ENCODE measurements around the gene RASSF8.
"Not testable (repeated sequence)": the region's sequence is repeated elsewhere in the genome, so short reads cannot be mapped to it uniquely, and the experiment has no call there.

Gene RASSF8

DNA sequence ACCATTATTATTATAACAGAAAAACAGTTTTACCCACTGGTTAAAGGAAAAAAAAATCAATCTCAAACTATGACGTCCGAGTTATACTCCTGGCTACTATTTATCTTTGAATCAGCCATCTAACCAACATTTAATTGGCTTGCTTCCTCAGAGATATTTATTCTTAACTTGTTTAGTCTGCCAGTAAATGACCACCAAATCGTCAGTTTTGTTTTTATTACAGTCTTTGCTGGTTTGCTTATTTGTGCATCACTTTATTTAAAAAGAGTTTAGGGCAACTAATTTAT lies 71.2 kb downstream of the RASSF8 start:
- DNase-seq (ENCODE audit: low spot score): no peak

DNA sequence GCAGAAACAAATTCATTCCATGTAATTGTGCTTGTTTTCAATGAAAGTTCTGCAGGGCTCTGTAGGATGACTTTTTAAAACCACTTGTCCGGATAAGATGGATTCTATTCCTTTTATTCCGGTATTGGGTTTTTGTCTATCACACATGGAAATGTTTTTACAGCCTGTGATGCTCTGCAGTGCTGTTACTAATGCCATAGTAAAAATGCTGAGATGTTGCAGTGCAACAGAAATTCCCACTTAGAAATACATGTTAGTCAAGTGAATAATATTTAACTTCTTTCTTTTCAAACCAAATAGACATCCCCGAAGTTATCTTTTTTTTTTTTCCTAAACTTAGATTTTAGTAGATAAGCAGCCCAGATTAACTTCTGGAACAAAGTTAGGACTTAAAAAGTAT lies 71.9 kb downstream of the RASSF8 start:
- no peak for DNase-seq (ENCODE audit: low spot score)

DNA sequence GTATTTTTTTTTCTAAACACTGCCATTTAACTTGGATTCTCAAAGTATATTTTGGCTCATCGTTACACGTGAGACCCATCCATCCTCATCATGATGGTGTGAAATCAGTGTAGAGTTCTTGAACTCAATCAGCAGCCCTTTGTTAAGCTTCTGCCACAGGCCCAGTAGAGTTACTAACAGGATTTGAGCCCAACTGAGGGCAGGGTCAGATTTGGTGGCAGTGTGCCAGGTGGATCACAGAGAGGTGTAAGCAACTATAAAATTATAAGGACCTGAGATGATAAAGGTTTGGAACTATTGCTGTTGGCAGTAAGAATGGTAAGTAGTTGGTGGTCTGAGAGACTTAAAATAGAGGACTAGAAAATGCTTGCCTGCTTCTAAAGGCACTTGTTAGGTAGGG lies 72.8 kb downstream of the RASSF8 start:
- no peak for DNase-seq (ENCODE audit: low spot score)

DNA sequence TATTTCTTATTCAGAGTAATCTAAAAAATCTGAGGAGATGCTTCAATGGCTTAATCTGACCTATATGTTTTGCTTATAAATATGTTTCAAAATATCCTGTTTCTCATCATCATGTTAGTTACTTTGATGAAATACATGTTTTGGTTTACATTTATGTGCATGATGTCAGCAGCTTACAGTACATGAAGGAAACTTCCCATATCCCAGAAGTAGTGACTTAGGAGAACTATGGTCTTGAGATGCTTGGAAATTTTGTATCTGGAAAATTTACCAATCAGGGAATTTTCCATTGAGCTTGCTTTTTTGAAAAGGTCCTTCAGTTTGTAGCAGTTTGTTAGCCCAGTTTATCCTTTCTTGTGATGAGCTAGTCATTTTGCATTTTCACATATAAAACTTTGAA lies 73.3 kb downstream of the RASSF8 start:
- no peak for DNase-seq (ENCODE audit: low spot score)

DNA sequence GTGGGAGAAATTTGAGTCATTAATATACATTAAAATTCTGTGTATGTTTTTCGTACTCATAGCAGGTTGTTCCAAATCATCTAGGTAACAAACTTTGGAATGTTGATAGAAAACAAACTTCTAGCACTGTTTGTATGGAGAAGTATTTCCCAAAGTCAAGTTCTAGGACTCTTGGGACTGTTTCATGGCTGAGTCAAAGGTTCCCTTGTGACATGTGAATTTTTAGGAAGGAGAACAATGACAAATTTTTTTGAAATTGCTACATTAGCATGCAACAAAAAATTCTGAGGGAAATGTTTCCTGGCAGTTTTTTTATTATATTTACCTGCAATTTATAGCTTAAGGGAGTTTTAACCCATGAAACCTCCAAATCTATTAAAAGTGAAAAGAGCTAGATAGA lies 73.8 kb downstream of the RASSF8 start:
- no peak for DNase-seq (ENCODE audit: low spot score)

DNA sequence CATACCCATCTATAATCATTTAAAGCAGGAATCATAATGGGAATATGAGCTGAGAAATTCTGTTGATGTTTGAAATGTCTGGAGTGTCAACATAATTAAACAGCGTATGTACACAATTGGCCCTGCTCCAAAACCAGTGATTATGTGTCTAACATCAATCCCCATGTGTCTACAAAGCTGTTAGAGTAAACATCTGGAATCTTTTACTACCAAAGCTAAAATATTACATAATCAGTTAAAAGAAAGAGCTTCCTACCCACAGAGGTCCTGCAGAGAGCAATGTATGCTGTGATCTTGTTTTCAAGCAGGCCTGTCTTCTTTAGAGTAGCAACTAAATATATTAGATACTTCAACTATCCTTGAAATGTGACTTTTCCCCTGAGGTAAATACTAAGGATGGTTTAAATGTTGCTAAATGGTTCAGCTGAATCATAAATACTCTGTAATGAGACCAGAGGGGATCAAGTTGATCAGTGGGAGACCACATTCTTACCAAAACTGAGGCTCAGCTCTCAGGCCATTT lies 74.3 kb downstream of the RASSF8 start:
- peak; percentile 24 for DNase-seq (ENCODE audit: low spot score)

DNA sequence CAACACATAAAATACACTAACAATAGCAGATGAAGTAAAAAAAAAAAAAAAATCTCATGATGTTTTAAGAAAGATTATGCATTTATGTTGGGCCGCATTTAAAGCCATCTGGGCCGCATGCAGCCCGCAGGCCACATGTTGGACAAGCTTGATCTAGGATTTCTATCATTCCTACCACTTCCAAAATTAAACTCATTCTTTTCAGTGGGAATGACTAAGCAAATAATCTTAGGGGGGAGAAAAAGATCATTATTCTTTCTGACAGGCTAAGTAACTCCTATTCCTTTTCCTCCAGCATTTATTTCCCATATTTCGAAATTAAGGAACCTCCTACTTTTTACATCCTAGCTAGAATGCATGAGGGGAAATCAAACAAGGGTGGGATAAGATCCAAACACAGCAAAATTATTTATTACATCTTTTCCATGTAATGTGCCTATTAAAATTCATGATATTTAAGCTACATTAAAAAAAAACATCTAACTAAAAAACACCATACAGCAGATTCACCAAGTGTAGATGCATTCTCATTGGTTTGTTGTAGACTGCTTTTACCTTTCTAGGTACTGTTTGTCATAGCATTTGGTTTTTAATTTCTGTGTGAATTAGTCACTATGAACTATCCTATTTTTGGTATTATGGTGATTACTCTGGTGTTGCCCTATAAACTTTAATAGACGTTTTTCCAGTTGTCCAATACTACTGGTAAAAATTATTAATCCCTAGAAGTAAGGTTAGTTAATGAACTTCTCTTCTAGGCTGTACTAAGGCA lies 76.1 kb downstream of the RASSF8 start:
- peak; percentile 31 for DNase-seq (ENCODE audit: low spot score)

DNA sequence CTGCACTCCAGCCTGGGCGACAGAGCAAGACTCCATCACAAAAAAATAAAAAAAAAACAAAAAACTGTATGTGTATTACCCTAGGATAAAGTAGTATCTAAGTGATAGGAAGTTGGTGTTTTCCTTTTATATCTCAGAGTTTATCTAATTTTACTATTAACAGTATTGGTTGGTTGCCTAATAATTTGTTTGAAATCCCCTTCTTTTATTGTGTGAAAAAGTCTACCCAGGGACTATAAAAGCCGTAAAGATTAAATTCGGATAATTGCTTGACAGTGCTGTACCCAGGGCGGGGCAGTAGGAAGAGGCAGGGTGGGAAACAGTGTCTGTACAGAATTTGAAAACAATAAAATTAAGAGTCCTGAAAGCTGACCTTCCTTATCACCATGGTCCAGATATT lies 78.4 kb downstream of the RASSF8 start:
- DNase-seq (ENCODE audit: low spot score): no peak

DNA sequence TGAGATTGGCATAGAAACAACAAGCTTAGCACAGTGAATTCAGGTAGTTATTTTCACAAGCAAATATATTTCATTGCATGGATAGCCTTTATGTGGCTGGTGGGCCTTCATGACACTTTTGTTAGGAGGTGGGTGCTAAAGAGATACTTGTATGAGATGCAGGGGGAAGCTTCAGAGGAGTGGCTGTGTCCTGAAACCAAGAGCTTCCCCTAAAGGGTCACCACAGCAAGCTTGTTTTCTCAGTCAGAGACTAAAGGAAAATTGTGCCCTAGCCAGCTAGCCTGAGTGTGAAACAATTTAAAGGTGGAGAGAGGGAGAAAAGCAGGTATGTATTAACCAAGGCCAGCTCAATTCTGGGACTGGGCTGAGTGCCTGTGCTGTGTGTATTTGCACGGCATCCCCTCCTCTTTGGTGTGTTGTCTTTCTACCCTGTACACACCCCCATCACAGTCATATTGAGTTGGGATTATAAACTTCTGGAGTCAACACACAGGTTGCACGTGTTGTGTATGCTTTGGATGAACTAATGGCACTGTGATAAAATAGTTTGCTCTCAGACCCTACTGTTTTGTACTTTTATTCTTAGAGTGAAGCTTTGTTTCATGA lies 79.2 kb downstream of the RASSF8 start:
- DNase-seq (ENCODE audit: low spot score): no peak

DNA sequence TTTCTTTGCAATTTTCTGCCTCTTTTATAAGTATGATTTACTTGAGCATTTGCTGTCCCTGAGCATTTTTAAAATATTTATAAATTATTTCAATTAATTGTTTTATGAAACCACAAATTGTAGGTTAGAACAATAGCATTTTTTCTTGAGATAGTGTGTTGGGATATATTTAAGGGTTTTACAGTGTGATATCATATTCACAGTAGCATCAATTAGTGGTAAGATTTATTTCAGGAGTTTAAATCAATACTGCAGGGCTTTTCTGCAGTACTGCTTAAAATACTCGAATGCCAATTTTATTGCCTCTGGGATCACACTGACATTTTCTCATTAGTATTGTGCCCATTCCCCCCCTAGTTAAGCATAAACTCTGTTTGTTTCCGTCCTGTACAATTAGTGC lies 84.2 kb downstream of the RASSF8 start:
- no peak for DNase-seq (ENCODE audit: low spot score)

DNA sequence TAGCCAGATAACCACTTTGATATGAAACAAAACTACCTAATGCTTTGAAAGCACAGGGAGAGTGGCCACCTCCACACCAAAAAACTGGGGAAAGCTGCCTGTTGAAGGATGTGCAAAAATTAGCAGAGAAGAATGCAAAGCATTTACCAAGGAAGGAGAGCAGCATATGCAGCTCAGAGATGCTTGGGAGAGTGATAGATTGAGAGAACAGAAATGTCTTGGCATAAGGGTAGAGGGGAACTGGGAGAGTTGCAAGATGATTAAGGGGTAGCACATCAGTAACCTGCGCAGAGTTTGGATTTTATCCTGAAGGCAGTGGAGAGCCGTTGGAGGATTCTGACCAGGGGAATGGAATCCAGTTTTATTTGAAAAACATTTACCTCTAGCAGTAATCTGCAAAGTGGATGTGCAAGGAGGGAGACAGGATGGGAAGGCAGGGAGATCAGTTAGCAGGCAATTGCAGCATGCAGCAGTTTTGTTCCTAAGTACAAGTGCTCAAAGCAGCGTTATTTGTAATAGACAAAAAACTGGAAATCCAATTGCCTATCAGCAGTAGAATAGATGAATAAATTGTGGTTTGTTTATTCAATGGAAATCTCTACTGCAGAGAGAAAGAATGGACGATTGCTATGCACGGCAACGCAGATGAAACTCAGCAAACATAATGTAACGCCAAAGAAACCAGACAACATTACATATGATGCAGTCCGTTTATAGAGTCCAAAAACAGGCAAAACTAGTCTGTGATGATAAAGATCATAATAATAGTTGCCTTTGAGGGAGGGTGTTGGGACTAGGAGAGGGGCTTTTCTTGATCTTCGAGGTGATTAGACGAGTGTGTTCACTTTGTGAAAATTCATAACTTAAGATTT lies 84.9 kb downstream of the RASSF8 start:
- DNase-seq (ENCODE audit: low spot score): no peak

DNA sequence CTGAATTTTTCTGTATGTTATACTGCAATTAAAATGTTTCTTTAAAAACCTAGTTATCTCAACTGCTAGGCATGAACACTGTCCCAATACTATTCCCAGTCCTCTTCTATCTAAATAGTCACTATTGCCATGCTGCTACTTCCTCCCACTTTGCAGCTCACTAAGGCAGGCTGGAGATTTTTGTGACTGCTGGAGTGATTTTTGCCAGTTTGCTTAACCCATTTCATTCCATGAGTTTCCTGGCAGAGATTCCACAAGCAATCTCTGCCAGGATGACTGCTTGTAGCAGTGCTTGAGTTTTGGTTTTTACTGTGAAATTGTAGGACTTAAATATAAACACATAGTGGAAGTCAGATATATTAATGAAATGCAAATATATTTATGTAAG lies 85.5 kb downstream of the RASSF8 start:
- DNase-seq (ENCODE audit: low spot score): peak; percentile 7

DNA sequence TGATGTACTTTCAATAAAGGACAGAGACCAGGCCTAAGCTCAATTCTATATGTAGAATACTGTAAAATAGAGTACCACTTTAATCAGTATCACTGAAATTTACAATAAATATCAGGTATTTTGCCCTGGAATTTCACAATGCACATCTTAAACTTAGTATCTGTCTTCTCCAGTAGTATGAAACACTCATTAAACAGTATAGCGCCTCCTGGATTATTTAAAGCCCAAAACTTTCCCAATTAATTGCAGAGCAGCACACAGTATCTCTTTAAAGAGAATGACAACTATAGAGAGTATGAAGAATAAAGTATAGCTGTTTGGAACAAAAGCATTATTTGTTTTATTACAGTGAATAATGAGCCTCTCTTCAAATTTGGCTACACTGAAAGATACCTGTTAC lies 86.1 kb downstream of the RASSF8 start:
- no peak for DNase-seq (ENCODE audit: low spot score)

DNA sequence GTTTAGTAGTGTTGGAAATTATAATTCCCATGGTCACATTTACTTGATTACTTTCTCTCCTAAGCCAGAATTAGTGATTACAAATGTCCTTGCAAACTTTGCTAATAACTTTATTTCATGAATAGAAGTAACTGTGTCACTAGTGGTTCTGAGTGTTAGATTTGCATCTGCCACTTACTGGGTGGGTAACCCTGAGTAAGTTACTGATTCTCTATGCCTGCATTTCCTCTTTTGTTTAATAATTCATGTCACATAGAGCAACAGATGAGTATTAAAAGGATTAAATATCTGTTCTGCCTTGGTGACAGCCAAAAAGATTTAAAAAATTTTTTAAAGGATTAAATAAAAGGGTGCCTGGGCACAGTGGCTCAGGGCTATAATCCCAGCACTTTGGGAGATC lies 87.7 kb downstream of the RASSF8 start:
- DNase-seq (ENCODE audit: low spot score): no peak

DNA sequence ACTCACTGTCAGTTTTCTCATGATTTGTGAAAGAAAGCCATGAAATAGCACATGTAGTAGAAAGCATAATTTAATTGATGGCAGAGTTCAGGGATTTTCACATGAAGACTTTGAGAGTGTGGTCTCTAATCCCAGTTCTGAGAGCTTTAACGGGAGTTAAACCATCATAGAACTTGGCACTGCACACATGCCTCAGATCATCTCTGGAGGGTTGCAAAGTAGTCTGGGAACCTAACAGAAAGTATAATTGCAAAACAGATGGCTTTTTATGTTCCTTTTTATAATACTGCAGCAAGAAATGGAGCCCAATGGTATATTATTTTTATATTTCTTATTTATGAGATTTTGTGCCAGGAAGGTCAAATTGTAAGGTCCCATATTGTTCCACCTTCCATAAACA lies 88.4 kb downstream of the RASSF8 start:
- no peak for DNase-seq (ENCODE audit: low spot score)

DNA sequence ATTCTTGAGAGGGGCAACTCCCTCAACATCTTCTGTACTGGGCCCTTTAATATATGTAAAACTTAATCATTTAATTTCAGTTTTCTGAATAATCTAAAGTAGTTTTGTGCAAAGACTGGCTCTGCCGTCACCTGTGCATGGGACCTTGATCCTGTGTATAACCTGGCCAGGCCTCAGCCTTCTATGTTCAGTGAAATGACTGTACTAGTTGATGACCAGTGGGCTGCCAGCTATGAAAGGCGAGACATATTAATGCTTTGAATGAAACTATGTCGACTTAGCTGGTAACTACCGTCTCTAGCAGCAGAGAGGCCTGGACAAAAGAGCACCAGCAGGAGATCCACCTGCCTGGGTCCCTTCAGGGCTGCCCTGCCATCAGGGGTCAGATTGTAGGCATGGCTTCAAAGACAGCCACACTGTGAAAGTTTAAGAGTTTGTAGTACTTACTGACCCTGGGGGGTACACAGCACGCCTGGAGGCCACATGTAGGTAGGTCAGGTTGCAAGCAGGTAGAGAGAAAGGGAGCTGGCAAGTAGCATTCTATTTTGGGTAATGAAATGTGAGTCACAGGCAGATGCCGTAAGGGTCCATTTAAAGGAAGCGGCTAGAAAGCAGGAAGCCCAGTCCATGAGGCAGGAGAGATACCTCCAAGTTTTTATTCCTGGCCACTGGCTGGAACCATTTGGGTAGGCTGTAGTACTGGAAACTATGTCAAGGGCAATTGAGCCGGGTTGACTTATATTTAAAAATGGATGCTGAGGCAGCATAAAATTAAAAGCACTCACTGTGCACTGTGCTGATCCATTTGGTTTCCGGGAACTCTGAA lies 89.1 kb downstream of the RASSF8 start:
- DNase-seq (ENCODE audit: low spot score): no peak

DNA sequence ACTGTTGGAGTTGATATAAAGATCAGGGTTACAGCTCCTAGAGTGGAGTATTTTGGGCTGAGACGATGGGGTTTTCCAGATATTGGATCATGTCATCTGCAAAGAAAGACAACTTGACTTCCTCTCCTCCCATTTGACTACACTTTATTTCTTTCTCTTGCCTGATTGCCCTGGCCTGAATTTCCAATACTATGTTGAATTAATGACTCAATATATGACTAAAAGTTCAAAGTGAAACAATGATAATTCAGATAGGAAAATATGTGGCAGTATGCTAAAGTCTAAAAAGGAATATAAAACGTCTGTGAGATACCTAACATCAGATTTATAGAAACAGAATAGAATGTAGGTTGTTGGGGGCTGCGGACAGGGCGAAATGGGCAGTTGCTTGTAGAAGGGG lies 94.2 kb downstream of the RASSF8 start:
- no peak for DNase-seq (ENCODE audit: low spot score)

DNA sequence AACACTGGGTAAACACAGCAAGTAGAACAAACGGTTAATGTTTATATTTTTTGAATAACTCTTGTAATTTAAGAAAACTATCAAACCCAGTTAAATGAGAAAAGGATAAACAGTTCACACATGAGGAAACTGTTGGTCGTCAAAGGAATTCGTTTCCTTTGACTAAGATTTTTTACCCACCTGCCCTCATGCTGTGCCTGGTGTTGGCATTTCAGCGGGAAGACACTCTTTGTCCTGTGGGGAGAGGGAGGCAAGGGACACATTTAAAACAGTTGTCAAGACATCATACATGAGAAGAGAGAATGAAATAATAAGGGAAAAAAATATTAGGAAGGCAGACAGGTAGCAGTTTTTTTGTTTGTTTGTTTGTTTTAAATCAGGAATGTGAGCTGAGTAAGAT lies 95.9 kb downstream of the RASSF8 start:
- no peak for DNase-seq (ENCODE audit: low spot score)

DNA sequence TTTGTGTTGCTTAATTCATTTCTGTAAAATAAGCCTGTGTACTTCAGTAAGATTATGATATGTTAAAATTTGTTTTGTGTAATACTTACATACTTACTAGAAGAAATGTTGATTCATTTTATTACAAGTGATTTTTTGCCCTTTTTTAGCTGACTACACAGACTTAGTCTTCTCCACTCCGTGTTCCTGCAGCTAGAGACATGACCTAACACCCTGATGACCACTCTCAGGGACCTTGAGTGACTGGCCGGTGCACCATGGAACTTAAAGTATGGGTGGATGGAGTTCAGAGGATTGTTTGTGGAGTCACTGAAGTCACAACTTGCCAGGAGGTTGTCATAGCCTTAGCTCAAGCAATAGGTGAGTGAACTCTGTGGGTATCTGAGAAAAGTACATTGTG lies 96.6 kb downstream of the RASSF8 start:
- no peak for DNase-seq (ENCODE audit: low spot score)

DNA sequence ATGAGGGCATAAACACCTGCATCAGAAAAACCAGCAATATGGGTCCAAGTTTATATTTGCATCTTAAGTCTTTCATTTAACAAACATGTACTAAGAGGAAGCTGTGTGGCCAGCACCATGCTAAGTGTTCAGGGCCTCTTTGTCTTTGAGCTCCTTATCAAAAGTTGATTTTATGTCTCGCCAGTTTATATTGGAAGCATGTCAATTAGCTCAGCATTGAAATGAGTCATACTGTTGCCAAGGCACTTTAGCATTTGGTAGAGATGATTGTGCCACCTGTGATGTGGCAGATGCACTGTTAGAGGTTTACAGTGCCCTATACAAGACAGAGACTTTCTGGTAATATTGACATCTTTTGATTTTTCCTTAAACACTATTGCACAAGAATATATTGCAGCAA lies 97.9 kb downstream of the RASSF8 start:
- no peak for DNase-seq (ENCODE audit: low spot score)

DNA sequence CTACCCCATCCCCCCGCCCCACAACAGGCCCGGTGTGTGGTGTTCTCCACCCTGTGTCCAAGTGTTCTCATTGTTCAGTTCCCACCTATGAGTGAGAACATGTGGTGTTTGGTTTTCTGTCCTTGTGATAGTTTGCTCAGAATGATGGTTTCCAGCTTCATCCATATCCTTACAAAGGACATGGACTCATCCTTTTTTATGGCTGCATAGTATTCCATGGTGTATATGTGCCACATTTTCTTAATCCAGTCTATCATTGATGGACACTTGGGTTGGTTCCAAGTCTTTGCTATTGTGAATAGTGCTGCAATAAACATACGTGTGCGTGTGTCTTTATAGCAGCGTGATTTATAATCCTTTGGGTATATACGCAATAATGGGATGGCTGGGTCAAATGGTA lies 98.8 kb downstream of the RASSF8 start:
- not testable (repeated sequence) for DNase-seq (ENCODE audit: low spot score)

DNA sequence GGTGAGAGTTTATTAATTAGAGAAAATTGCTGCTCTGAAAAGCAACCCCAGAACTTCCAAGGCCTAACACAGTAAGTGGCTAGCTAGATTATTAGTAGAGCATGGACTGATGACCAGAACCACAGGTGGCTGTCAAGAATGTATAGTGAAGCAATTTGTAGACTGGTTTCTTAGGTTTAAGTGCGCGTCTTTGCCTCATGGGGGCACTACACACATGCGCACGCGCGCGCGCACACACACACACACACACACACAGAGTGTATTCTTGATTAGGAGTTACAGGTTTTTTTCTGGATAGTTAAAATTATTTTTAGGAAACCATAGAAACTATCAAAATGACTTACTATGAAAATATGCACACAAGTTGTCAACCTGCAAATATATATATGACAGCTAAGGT lies 99.8 kb downstream of the RASSF8 start:
- DNase-seq (ENCODE audit: low spot score): no peak
